ENCODE data around the gene SSX1. TPM values are rescaled to one million over a fixed set of nuclear protein-coding genes. Genes with fewer than 3 reads are reported as not detected.
A peak's percentile ranks its signal among the peaks of the same experiment; 100 is the strongest.
"Not testable (repeated sequence)": the region's sequence is repeated elsewhere in the genome, so short reads cannot be mapped to it uniquely, and the experiment has no call there.

Gene SSX1
- total RNA-seq (2014; rRNA removed; shearing (Covaris generic); ENCODE audit: low replicate concordance): 0.51 and 1.2 TPM in 2 replicates

GRCh38 chrX:48255062-48255796, at the start of gene SSX1:
Gene SSX1 (plus strand): TSS chrX:48255392. CDS start chrX:48257242, 1,850 bp downstream.
- DNase-seq (ENCODE audit: low read depth); in situ Hi-C loops (cut with HindIII; ENCODE audit: low pct_unique_long_range_greater_than_20kb, low sequenced_read_pairs): not testable (repeated sequence)

GRCh38 chrX:48214341-48214740, 40.9 kb upstream of the SSX1 start:
- not testable (repeated sequence) for DNase-seq (ENCODE audit: low read depth)

GRCh38 chrX:48224196-48224595, 31.0 kb upstream of the SSX1 start:
- DNase-seq (ENCODE audit: low read depth); in situ Hi-C loops (cut with HindIII; ENCODE audit: low pct_unique_long_range_greater_than_20kb, low sequenced_read_pairs): not testable (repeated sequence)

More at GRCh38 chrX:48214341-48214740, 40.9 kb upstream of the SSX1 start:
- in situ Hi-C loops (cut with HindIII; ENCODE audit: low pct_unique_long_range_greater_than_20kb, low sequenced_read_pairs): not testable (repeated sequence)

- in situ Hi-C loops (cut with HindIII; ENCODE audit: low pct_unique_long_range_greater_than_20kb, low sequenced_read_pairs): not testable (repeated sequence)
- DNase-seq (ENCODE audit: low read depth): peak; percentile 58
Measured at GRCh38 chrX:48252945-48253344, 2.2 kb upstream of the SSX1 start.

- in situ Hi-C loops (cut with HindIII; ENCODE audit: low pct_unique_long_range_greater_than_20kb, low sequenced_read_pairs): not testable (repeated sequence)
Measured at GRCh38 chrX:48274365-48274764, 19.2 kb downstream of the SSX1 start.

GRCh38 chrX:48278958-48279357, 23.8 kb downstream of the SSX1 start:
- DNase-seq (ENCODE audit: low read depth): no peak
- in situ Hi-C loops (cut with HindIII; ENCODE audit: low pct_unique_long_range_greater_than_20kb, low sequenced_read_pairs): no loop called here

More at GRCh38 chrX:48274365-48274764, 19.2 kb downstream of the SSX1 start:
- DNase-seq (ENCODE audit: low read depth): not testable (repeated sequence)

- DNase-seq (ENCODE audit: low read depth); in situ Hi-C loops (cut with HindIII; ENCODE audit: low pct_unique_long_range_greater_than_20kb, low sequenced_read_pairs): not testable (repeated sequence)
Measured at GRCh38 chrX:48280729-48281128, 25.5 kb downstream of the SSX1 start.

GRCh38 chrX:48306175-48306574, 51.0 kb downstream of the SSX1 start:
- in situ Hi-C loops (cut with HindIII; ENCODE audit: low pct_unique_long_range_greater_than_20kb, low sequenced_read_pairs): no loop called here
- no peak for DNase-seq (ENCODE audit: low read depth)

GRCh38 chrX:48313996-48314395, 58.8 kb downstream of the SSX1 start:
- in situ Hi-C loops (cut with HindIII; ENCODE audit: low pct_unique_long_range_greater_than_20kb, low sequenced_read_pairs): not testable (repeated sequence)

More at GRCh38 chrX:48313996-48314395, 58.8 kb downstream of the SSX1 start:
- not testable (repeated sequence) for DNase-seq (ENCODE audit: low read depth)

Other genes starting within 250 kb of the SSX1 start
- gene SPACA5, start 248.4 kb upstream of the SSX1 start, total RNA-seq (2014; rRNA removed; shearing (Covaris generic); ENCODE audit: low replicate concordance): not detected in 2 replicates
- gene ZNF630, start 183.8 kb upstream of the SSX1 start, total RNA-seq (2014; rRNA removed; shearing (Covaris generic); ENCODE audit: low replicate concordance): 4.5 and 21.3 TPM in 2 replicates
- gene SPACA5B, start 124.8 kb upstream of the SSX1 start, total RNA-seq (2014; rRNA removed; shearing (Covaris generic); ENCODE audit: low replicate concordance): not detected in 2 replicates
- 0.26 TPM in 1 of 2 replicates, not detected in the other for gene SSX5, start 58.6 kb upstream of the SSX1 start, total RNA-seq (2014; rRNA removed; shearing (Covaris generic); ENCODE audit: low replicate concordance)
- gene SSX3, start 101.3 kb downstream of the SSX1 start, total RNA-seq (2014; rRNA removed; shearing (Covaris generic); ENCODE audit: low replicate concordance): not detected in 2 replicates
- not detected in 2 replicates for gene SSX4, start 128.1 kb downstream of the SSX1 start, total RNA-seq (2014; rRNA removed; shearing (Covaris generic); ENCODE audit: low replicate concordance)
- gene SSX4B, start 156.6 kb downstream of the SSX1 start, total RNA-seq (2014; rRNA removed; shearing (Covaris generic); ENCODE audit: low replicate concordance): not detected in 2 replicates
- 2.5 TPM in 1 of 2 replicates, not detected in the other for gene SLC38A5, start 214.9 kb downstream of the SSX1 start, total RNA-seq (2014; rRNA removed; shearing (Covaris generic); ENCODE audit: low replicate concordance)
- 126 and 139 TPM in 2 replicates for gene FTSJ1, start 220.8 kb downstream of the SSX1 start, total RNA-seq (2014; rRNA removed; shearing (Covaris generic); ENCODE audit: low replicate concordance)

All from Caki2 (cell line).